ENCODE results near the gene MAN1A1. TPM values are rescaled to one million over a fixed set of nuclear protein-coding genes. Genes with fewer than 3 reads are reported as not detected.

Gene MAN1A1
- total and polyA plus RNA-seq, 4 donors = 68.2 to 209 (median 148) TPM

DNA sequence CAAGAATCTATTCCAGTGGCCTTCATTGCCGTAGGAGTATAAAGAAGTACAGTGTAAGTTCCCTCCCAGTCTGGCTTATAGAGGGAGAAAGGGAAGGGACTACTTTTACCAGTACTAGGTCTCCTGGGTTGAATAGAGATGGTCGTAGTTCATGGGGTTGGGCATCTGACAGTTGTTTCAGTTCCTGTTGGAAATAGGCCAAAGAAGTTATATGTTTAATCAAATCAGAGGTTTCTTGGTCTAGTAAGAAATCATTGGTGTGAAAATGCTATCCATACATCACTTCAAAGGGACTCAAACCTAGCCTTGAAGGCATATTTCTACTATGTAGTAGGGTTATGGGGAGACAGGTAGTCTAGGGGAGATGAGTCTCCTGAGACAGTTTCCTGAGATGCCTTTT is 45.6 kb upstream of the MAN1A1 start:
- Histone ChIP-seq H3K9ac (ENCODE audit: low read depth in 1 of 2, low read length in 2 of 2) (no peak overlapping the region), H3K4me1 (ENCODE audit: control insufficient read depth in 4 of 4, insufficient read depth in 4 of 4, low read length in 3 of 4) (no peaks in the 10 kb centered on the region), H3K9me3 (ENCODE audit: control insufficient read depth in 4 of 4, low read length in 3 of 4) (peaks cover 0 to 46% (median under 1%) of the 10 kb centered on the region in 4 donors), H3K36me3 (ENCODE audit: control insufficient read depth in 4 of 4, insufficient read depth in 3 of 4, low read depth in 1 of 4, low read length in 3 of 4) (peaks cover 0 to 3% (median 0%) of the 10 kb centered on the region in 4 donors), H3K27ac (ENCODE audit: low read depth in 1 of 2, low read length in 2 of 2) (no peak overlapping the region), H3K27me3 (ENCODE audit: control insufficient read depth in 4 of 4, insufficient read depth in 4 of 4, low read length in 3 of 4) (no peaks in the 10 kb centered on the region), H3K4me3 (ENCODE audit: low read depth in 1 of 3, low read length in 3 of 3) (no peak overlapping the region)
- 86% methylated on average over 2 of the region's 2 CpGs for WGBS
- no peak for DNase-seq (ENCODE audit: low spot score)
- no peak for TF ChIP-seq EGR1 (IDR thresholded peaks at IDR 0.05; ENCODE audit: low read depth in 2 of 2)
- no peak for TF ChIP-seq YY1 (IDR thresholded peaks at IDR 0.05)
- TF ChIP-seq GABPA (IDR thresholded peaks at IDR 0.05 in 1 of 2, conservative IDR thresholded peaks at IDR 0.05 in 1 of 2) = no peak
- TF ChIP-seq, protein P1, sequence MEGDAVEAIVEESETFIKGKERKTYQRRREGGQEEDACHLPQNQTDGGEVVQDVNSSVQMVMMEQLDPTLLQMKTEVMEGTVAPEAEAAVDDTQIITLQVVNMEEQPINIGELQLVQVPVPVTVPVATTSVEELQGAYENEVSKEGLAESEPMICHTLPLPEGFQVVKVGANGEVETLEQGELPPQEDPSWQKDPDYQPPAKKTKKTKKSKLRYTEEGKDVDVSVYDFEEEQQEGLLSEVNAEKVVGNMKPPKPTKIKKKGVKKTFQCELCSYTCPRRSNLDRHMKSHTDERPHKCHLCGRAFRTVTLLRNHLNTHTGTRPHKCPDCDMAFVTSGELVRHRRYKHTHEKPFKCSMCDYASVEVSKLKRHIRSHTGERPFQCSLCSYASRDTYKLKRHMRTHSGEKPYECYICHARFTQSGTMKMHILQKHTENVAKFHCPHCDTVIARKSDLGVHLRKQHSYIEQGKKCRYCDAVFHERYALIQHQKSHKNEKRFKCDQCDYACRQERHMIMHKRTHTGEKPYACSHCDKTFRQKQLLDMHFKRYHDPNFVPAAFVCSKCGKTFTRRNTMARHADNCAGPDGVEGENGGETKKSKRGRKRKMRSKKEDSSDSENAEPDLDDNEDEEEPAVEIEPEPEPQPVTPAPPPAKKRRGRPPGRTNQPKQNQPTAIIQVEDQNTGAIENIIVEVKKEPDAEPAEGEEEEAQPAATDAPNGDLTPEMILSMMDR (IDR thresholded peaks at IDR 0.05; ENCODE audit: low read depth, low read length, missing input control) = no peak
- TF ChIP-seq, protein P2, sequence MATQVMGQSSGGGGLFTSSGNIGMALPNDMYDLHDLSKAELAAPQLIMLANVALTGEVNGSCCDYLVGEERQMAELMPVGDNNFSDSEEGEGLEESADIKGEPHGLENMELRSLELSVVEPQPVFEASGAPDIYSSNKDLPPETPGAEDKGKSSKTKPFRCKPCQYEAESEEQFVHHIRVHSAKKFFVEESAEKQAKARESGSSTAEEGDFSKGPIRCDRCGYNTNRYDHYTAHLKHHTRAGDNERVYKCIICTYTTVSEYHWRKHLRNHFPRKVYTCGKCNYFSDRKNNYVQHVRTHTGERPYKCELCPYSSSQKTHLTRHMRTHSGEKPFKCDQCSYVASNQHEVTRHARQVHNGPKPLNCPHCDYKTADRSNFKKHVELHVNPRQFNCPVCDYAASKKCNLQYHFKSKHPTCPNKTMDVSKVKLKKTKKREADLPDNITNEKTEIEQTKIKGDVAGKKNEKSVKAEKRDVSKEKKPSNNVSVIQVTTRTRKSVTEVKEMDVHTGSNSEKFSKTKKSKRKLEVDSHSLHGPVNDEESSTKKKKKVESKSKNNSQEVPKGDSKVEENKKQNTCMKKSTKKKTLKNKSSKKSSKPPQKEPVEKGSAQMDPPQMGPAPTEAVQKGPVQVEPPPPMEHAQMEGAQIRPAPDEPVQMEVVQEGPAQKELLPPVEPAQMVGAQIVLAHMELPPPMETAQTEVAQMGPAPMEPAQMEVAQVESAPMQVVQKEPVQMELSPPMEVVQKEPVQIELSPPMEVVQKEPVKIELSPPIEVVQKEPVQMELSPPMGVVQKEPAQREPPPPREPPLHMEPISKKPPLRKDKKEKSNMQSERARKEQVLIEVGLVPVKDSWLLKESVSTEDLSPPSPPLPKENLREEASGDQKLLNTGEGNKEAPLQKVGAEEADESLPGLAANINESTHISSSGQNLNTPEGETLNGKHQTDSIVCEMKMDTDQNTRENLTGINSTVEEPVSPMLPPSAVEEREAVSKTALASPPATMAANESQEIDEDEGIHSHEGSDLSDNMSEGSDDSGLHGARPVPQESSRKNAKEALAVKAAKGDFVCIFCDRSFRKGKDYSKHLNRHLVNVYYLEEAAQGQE (IDR thresholded peaks at IDR 0.05) = no peak
- no peak for TF ChIP-seq NR2F2 (IDR thresholded peaks at IDR 0.05)
- TF ChIP-seq ATF3 (IDR thresholded peaks at IDR 0.05) = no peak
- no peak for TF ChIP-seq MAX (IDR thresholded peaks at IDR 0.05)
- no peak for TF ChIP-seq JUND (IDR thresholded peaks at IDR 0.05)
- TF ChIP-seq RXRA (IDR thresholded peaks at IDR 0.05) = no peak
- TF ChIP-seq, protein P3, sequence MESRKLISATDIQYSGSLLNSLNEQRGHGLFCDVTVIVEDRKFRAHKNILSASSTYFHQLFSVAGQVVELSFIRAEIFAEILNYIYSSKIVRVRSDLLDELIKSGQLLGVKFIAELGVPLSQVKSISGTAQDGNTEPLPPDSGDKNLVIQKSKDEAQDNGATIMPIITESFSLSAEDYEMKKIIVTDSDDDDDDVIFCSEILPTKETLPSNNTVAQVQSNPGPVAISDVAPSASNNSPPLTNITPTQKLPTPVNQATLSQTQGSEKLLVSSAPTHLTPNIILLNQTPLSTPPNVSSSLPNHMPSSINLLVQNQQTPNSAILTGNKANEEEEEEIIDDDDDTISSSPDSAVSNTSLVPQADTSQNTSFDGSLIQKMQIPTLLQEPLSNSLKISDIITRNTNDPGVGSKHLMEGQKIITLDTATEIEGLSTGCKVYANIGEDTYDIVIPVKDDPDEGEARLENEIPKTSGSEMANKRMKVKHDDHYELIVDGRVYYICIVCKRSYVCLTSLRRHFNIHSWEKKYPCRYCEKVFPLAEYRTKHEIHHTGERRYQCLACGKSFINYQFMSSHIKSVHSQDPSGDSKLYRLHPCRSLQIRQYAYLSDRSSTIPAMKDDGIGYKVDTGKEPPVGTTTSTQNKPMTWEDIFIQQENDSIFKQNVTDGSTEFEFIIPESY (IDR thresholded peaks at IDR 0.05) = no peak
- no peak for TF ChIP-seq SP1 (IDR thresholded peaks at IDR 0.05)
- TF ChIP-seq TAF1 (conservative IDR thresholded peaks at IDR 0.05) = no peak
- no peak for TF ChIP-seq FOXA2 (IDR thresholded peaks at IDR 0.05)
- no peak for TF ChIP-seq HNF4A (conservative IDR thresholded peaks at IDR 0.05)

DNA sequence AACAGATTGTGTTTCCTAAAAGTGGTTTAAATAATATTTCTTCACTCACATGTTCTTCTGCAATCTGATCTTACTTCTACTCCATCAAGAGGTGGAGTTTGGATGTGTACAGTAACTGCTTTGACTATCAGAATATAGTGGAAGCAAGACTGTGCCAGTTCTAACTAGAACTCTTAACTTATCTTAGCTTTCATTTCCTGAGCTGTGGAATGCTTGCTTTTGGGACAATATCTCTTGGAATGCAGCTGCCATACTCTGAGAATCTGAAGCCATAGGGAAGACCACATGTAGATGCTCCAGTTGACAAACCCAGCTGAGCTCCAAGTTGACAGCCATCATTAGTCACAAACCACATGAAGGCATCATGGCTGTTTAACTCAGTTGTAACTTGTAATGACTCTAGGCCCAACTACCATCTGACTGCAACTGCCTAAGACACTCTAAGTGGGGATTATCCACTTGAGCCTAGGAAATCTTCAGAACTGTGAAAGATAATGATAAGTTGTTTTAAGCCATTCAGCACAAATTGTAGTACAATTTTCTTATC is 40.8 kb upstream of the MAN1A1 start:
- Histone ChIP-seq H3K27ac (ENCODE audit: low read depth in 1 of 2, low read length in 2 of 2) (no peak overlapping the region), H3K36me3 (ENCODE audit: control insufficient read depth in 4 of 4, insufficient read depth in 3 of 4, low read depth in 1 of 4, low read length in 3 of 4) (no peaks in the 10 kb centered on the region), H3K4me3 (ENCODE audit: low read depth in 1 of 3, low read length in 3 of 3) (no peak overlapping the region), H3K9ac (ENCODE audit: low read depth in 1 of 2, low read length in 2 of 2) (no peak overlapping the region), H3K9me3 (ENCODE audit: control insufficient read depth in 4 of 4, low read length in 3 of 4) (peaks cover 0 to 3% (median 0%) of the 10 kb centered on the region in 4 donors), H3K27me3 (ENCODE audit: control insufficient read depth in 4 of 4, insufficient read depth in 4 of 4, low read length in 3 of 4) (no peaks in the 10 kb centered on the region), H3K4me1 (ENCODE audit: control insufficient read depth in 4 of 4, insufficient read depth in 4 of 4, low read length in 3 of 4) (no peaks in the 10 kb centered on the region)
- TF ChIP-seq HNF4G (IDR thresholded peaks at IDR 0.05) = no peak
- TF ChIP-seq, protein P3 (IDR thresholded peaks at IDR 0.05) = no peak
- no peak for TF ChIP-seq MAX (IDR thresholded peaks at IDR 0.05)
- TF ChIP-seq GABPA (IDR thresholded peaks at IDR 0.05 in 1 of 2, conservative IDR thresholded peaks at IDR 0.05 in 1 of 2) = no peak
- no peak for TF ChIP-seq RAD21 (IDR thresholded peaks at IDR 0.05)
- TF ChIP-seq YY1 (IDR thresholded peaks at IDR 0.05) = no peak
- no peak for TF ChIP-seq FOXA2 (IDR thresholded peaks at IDR 0.05)
- TF ChIP-seq, protein P1 (IDR thresholded peaks at IDR 0.05; ENCODE audit: low read depth, low read length, missing input control) = no peak
- no peak for TF ChIP-seq RXRA (IDR thresholded peaks at IDR 0.05)
- TF ChIP-seq EGR1 (IDR thresholded peaks at IDR 0.05; ENCODE audit: low read depth in 2 of 2) = no peak
- no peak for TF ChIP-seq JUND (IDR thresholded peaks at IDR 0.05)
- no peak for TF ChIP-seq SP1 (IDR thresholded peaks at IDR 0.05)
- no peak for TF ChIP-seq HNF4A (conservative IDR thresholded peaks at IDR 0.05)
- no peak for TF ChIP-seq TAF1 (conservative IDR thresholded peaks at IDR 0.05)
- no peak for TF ChIP-seq FOXA1 (IDR thresholded peaks at IDR 0.05)
- no peak for DNase-seq (ENCODE audit: low spot score)

All from liver (tissue), 9 donors.